Lower leg skin (tissue), 3 donors: ENCODE results near the gene ST3GAL5.

Source experiments
- POLR2A ChIP-seq, 2 donors: fragments of 450-650 bp; IDR thresholded peaks; one replicate each; pipeline ENCODE4 v1.6.1; 2016 to 2017; ENCODE audit warnings: antibody characterized with exemption in 2 of 2, mild to moderate bottlenecking in 1 of 2, moderate library complexity in 1 of 2
- TF ChIP-seq, protein P1 (sequence below), 3 donors: fragments of 450-650 bp; IDR thresholded peaks; one replicate each; pipeline ENCODE4 v1.5.1; 2016; ENCODE audit warnings: antibody characterized with exemption in 3 of 3, mild to moderate bottlenecking in 3 of 3, moderate library complexity in 2 of 3

GRCh38 chr2:85899284-85899683 is 10.5 kb upstream of the ST3GAL5 start:
- TF ChIP-seq, protein P1, sequence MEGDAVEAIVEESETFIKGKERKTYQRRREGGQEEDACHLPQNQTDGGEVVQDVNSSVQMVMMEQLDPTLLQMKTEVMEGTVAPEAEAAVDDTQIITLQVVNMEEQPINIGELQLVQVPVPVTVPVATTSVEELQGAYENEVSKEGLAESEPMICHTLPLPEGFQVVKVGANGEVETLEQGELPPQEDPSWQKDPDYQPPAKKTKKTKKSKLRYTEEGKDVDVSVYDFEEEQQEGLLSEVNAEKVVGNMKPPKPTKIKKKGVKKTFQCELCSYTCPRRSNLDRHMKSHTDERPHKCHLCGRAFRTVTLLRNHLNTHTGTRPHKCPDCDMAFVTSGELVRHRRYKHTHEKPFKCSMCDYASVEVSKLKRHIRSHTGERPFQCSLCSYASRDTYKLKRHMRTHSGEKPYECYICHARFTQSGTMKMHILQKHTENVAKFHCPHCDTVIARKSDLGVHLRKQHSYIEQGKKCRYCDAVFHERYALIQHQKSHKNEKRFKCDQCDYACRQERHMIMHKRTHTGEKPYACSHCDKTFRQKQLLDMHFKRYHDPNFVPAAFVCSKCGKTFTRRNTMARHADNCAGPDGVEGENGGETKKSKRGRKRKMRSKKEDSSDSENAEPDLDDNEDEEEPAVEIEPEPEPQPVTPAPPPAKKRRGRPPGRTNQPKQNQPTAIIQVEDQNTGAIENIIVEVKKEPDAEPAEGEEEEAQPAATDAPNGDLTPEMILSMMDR (IDR thresholded peaks at IDR 0.05), result no peak
- no peak for TF ChIP-seq POLR2A (IDR thresholded peaks at IDR 0.05)
